Stimulated activated naive CD4-positive, alpha-beta T cell (primary cell): Measurements from ENCODE around the gene AOX1.
"Not testable (repeated sequence)": the region's sequence is repeated elsewhere in the genome, so short reads cannot be mapped to it uniquely, and the experiment has no call there.

Source experiments
- DNase-seq, 6 experiments: peaks; one replicate each; lab custom pipeline; 2025; lab: John Stamatoyannopoulos, UW

AOX1 gene

GRCh38 chr2:200627110-200627770 lies 41.4 kb downstream of the AOX1 start:
- no peak for DNase-seq

- not testable (repeated sequence) for DNase-seq
Observed at GRCh38 chr2:200628461-200628860, 42.6 kb downstream of the AOX1 start.

- no peak for DNase-seq
Observed at GRCh38 chr2:200631287-200631686, 45.5 kb downstream of the AOX1 start.

GRCh38 chr2:200634231-200634964 lies 48.6 kb downstream of the AOX1 start:
- no peak for DNase-seq

- DNase-seq, result no peak
Observed at GRCh38 chr2:200635251-200635650, 49.4 kb downstream of the AOX1 start.

- no peak for DNase-seq
Observed at GRCh38 chr2:200637901-200638300, 52.1 kb downstream of the AOX1 start.

- DNase-seq, result no peak
Observed at GRCh38 chr2:200640176-200640575, 54.4 kb downstream of the AOX1 start.

GRCh38 chr2:200640901-200641300 lies 55.1 kb downstream of the AOX1 start:
- no peak for DNase-seq

GRCh38 chr2:200648518-200649281 lies 62.9 kb downstream of the AOX1 start:
- DNase-seq, result not testable (repeated sequence)

- DNase-seq, result no peak
Observed at GRCh38 chr2:200649724-200650123, 63.9 kb downstream of the AOX1 start.

GRCh38 chr2:200650195-200650594 lies 64.4 kb downstream of the AOX1 start:
- DNase-seq, result no peak

- DNase-seq, result no peak
Observed at GRCh38 chr2:200652158-200652557, 66.3 kb downstream of the AOX1 start.

GRCh38 chr2:200653021-200653420 lies 67.2 kb downstream of the AOX1 start:
- no peak for DNase-seq

GRCh38 chr2:200654823-200655222 lies 69.0 kb downstream of the AOX1 start:
- no peak for DNase-seq

- no peak for DNase-seq
Observed at GRCh38 chr2:200655918-200656580, 70.2 kb downstream of the AOX1 start.

- no peak for DNase-seq
Observed at GRCh38 chr2:200658278-200658864, 72.6 kb downstream of the AOX1 start.

- no peak for DNase-seq
Observed at GRCh38 chr2:200659410-200659809, 73.6 kb downstream of the AOX1 start.

- no peak for DNase-seq
Observed at GRCh38 chr2:200661477-200661876, 75.7 kb downstream of the AOX1 start.

- DNase-seq, result no peak
Observed at GRCh38 chr2:200662727-200663126, 76.9 kb downstream of the AOX1 start.

- DNase-seq, result no peak
Observed at GRCh38 chr2:200664770-200665494, 79.1 kb downstream of the AOX1 start.
